Thyroid gland (tissue), 4 donors: ENCODE data around the gene PLEKHM2. TPM values are rescaled to one million over a fixed set of nuclear protein-coding genes. Genes with fewer than 3 reads are reported as not detected.
"Not testable (repeated sequence)": the region's sequence is repeated elsewhere in the genome, so short reads cannot be mapped to it uniquely, and the experiment has no call there.

Source experiments
- DNase-seq, 2 donors: peaks; one replicate each; pipeline ENCODE4 v3.0.0-alpha.2; 2019
- H3K27ac ChIP-seq, 3 donors: fragments of 200-600 bp; sonication (generic); 1 replicate in 2 of 3; 2 replicates in 1 of 3; pipeline ENCODE4 v1.5.1; 2016 to 2019; ENCODE audit warnings: mild to moderate bottlenecking in 1 of 3, moderate library complexity in 1 of 3
- H3K27me3 ChIP-seq: fragments of 200-600 bp; sonication (generic); one replicate; pipeline ENCODE4 v1.5.1; 2019
- H3K36me3 ChIP-seq, 2 donors: fragments of 200-600 bp; sonication (generic); one replicate each; pipeline ENCODE4 v1.5.1; 2016 to 2019
- H3K4me1 ChIP-seq, 2 donors: fragments of 200-600 bp; sonication (generic); one replicate each; pipeline ENCODE4 v1.5.1; 2017 to 2019
- H3K4me3 ChIP-seq, 3 donors: fragments of 200-600 bp; sonication (generic); replicated peaks in 1 of 3; 1 replicate in 2 of 3; 2 replicates in 1 of 3; pipeline ENCODE4 v1.5.1; 2016; ENCODE audit warnings: mild to moderate bottlenecking in 1 of 3
- H3K9me3 ChIP-seq: fragments of 200-600 bp; sonication (generic); one replicate; pipeline ENCODE4 v1.5.1; 2017
- POLR2A ChIP-seq, 2 donors: fragments of 450-650 bp; IDR thresholded peaks; one replicate each; pipeline ENCODE4 v1.6.1; 2017; ENCODE audit warnings: antibody characterized with exemption in 2 of 2, mild to moderate bottlenecking in 2 of 2, moderate library complexity in 1 of 2
- WGBS, 2 donors: methylation state at CpG; one replicate each; pipeline ENCODE4 v1.1.5; 2017; 5-methylcytosine and 5-hydroxymethylcytosine counted together
- intact Hi-C: fragments of 100-400 bp; cut with DNase I; formaldehyde crosslinking; loops from one replicate; pipeline ENCODE4 v1.15.1; 2023
- total RNA-seq, 4 donors: library from RNA; depleted of rRNA; stranded (reverse); fragments of >200 nt; gene quantifications; one replicate each; pipeline ENCODE4 v1.2.3, GENCODE V29; 2016
- TF ChIP-seq, protein P1 (sequence below), 6 experiments: fragments of 200-600 bp in 3 of 6; fragments of 450-650 bp in 3 of 6; sonication (generic) in 3 of 6; IDR thresholded peaks; one replicate each; pipeline ENCODE4 v1.5.1; 2016 to 2019; ENCODE audit warnings: antibody characterized with exemption in 6 of 6, mild to moderate bottlenecking in 2 of 6, inconsistent platforms in 1 of 6, moderate library complexity in 1 of 6

PLEKHM2 gene
- total RNA-seq, 4 donors from 2014 or later: 38.3 to 48.4 (median 39.4) TPM

DNA sequence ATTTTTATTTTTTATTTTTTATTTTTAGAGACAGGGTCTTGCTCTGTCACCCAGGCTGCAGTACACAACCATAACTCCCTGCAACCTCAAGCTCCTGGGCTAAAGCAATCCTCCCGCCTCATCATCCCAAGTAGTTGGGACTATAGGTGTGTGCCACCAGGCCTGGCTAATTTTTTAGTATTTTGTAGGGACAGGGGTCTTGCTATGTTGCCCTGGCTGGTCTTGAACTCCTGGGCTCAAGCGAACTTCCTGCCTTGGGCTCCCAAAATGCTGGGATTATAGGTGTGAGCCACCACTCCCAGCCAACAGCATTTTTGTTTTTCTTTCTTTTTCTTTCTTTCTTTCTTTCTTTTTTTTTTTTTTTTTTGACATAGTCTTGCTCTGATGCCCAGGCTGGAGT is 14.1 kb downstream of the PLEKHM2 start:
- H3K27me3 ChIP-seq: no peaks in the 10 kb centered on the region
- TF ChIP-seq POLR2A (IDR thresholded peaks at IDR 0.05): no peak
- TF ChIP-seq, protein P1, sequence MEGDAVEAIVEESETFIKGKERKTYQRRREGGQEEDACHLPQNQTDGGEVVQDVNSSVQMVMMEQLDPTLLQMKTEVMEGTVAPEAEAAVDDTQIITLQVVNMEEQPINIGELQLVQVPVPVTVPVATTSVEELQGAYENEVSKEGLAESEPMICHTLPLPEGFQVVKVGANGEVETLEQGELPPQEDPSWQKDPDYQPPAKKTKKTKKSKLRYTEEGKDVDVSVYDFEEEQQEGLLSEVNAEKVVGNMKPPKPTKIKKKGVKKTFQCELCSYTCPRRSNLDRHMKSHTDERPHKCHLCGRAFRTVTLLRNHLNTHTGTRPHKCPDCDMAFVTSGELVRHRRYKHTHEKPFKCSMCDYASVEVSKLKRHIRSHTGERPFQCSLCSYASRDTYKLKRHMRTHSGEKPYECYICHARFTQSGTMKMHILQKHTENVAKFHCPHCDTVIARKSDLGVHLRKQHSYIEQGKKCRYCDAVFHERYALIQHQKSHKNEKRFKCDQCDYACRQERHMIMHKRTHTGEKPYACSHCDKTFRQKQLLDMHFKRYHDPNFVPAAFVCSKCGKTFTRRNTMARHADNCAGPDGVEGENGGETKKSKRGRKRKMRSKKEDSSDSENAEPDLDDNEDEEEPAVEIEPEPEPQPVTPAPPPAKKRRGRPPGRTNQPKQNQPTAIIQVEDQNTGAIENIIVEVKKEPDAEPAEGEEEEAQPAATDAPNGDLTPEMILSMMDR (IDR thresholded peaks at IDR 0.05): no peak
- no peaks in the 10 kb centered on the region for H3K9me3 ChIP-seq
- H3K4me3 ChIP-seq: no peak overlapping the region
- H3K4me1 ChIP-seq: peaks cover 12 to 28% of the 10 kb centered on the region in 2 donors
- 97 to 98% methylated on average over 2 of the region's 2 CpGs for WGBS, 2 donors
- H3K36me3 ChIP-seq: no peaks in the 10 kb centered on the region
- no peak overlapping the region for H3K27ac ChIP-seq
- no peak for DNase-seq
- intact Hi-C loops: no loop called here

DNA sequence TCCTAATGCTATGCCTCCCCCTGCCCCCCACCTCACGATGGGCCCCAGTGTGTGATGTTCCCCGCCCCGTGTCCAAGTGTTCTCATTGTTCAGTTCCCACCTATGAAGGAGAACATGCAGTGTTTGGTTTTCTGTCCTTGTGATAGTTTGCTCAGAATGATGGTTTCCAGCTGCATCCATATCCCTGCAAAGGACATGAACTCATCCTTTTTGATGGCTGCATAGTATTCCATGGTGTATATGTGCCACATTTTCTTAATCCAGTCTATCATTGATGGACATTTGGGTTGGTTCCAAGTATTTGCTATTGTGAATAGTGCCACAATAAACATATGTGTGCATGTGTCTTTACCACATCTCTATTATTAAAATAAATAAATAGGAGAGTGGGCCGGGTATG is 15.2 kb downstream of the PLEKHM2 start:
- peaks cover 12 to 38% of the 10 kb centered on the region in 2 donors for H3K4me1 ChIP-seq
- intact Hi-C loops, H3K27me3 ChIP-seq, H3K4me3 ChIP-seq, H3K9me3 ChIP-seq, H3K36me3 ChIP-seq, H3K27ac ChIP-seq, DNase-seq: not testable (repeated sequence)
- 90 to 99% methylated on average over 4 of the region's 4 CpGs for whole genome bisulfite sequencing, 2 donors

DNA sequence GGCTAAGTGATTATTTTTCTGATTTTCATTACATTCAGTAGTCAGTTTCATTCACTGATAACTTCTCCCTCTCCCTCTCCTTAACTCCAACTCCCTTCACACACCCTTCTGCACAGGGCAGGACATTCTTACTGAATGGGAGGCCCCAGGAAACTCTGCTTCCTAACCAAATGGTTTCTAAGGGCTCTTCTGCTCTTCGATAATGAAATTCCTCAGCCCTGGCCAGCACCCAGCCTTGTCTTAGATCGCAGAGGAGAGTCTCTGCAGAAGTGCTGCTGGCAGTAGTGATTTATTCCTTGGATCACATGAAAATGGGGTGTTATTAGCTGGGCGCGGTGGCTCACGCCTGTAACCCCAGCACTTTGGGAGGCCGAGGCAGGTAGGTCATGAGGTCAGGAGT is 16.4 kb downstream of the PLEKHM2 start:
- no peaks in the 10 kb centered on the region for H3K9me3 ChIP-seq
- H3K36me3 ChIP-seq: no peaks in the 10 kb centered on the region
- TF ChIP-seq, protein P1 (IDR thresholded peaks at IDR 0.05): no peak
- no peak for TF ChIP-seq POLR2A (IDR thresholded peaks at IDR 0.05)
- no peak overlapping the region for H3K27ac ChIP-seq
- H3K27me3 ChIP-seq: no peaks in the 10 kb centered on the region
- DNase-seq: peak; percentile 66 to 72
- H3K4me3 ChIP-seq: no peak overlapping the region
- intact Hi-C loops: no loop called here
- H3K4me1 ChIP-seq: peaks cover 12 to 42% of the 10 kb centered on the region in 2 donors
- WGBS, 2 donors: 46 to 49% methylated on average over 6 of the region's 6 CpGs

DNA sequence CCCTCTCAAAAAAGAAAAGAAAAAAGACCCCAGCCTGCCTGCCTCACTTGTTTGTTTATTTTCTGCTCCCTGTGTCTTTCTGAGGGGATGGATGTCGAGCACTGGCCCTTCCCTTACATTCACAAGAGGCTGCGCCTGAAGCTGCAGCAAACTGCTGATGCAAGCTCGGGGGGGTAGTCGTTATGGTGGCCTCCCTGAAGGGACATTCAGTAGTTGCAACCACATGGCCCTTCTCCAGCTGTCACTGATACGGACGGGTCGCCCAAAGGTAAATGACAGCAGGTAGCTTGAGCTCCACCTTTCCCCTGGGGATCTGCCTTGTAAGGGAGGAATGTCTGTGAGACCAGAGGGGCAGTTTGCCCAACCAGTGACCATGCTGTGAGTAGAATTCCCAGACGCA is 17.7 kb downstream of the PLEKHM2 start:
- intact Hi-C loops: no loop called here
- H3K27me3 ChIP-seq: no peaks in the 10 kb centered on the region
- H3K4me3 ChIP-seq: no peak overlapping the region
- DNase-seq: no peak
- 93 to 95% methylated on average over 6 to 8 of the region's 8 CpGs for WGBS, 2 donors
- H3K27ac ChIP-seq: no peak overlapping the region
- no peaks in the 10 kb centered on the region for H3K36me3 ChIP-seq
- peaks cover 12 to 46% of the 10 kb centered on the region in 2 donors for H3K4me1 ChIP-seq
- TF ChIP-seq, protein P1 (IDR thresholded peaks at IDR 0.05): no peak
- TF ChIP-seq POLR2A (IDR thresholded peaks at IDR 0.05): no peak
- no peaks in the 10 kb centered on the region for H3K9me3 ChIP-seq

DNA sequence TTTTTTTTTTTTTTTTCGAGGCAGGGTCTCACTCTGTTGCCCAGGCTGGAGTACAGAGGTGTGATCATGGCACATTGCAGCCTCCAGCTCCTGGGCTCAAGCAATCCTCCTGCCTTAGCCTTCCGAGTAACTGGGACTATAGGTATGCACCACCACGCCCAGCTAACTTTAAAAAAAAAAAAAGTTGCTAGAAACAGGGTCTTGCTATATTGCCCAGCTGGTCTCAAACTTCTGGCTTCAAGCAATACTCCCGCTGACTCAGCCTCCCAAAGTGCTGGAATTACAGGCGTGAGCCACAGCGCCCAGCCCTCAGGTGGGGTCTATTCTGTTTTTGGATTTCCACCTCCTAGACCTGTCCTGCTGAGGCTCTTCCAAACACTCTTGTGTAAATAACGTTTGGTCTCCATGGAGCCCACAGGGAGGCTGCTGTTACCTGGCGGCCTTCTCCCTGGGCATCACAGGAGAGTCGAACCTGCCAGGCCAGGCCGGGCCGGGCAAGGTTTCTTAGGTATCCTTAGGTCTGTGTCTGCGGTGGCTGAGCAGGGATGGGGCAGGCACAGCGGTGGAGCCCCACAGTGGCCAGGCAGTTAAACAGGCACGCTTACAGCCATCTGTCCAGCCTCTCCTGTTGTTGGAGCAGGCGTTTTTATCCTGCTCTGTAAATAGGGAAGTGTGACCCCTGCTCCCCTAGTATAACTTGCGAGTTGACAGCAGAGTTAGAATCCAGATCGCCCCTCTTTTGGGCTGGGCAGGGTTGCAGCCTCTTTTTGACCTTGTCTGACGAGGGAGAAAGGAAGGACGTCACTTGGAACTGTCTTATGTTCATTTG is 18.8 kb downstream of the PLEKHM2 start:
- Histone ChIP-seq H3K4me3 (no peak overlapping the region), H3K9me3 (no peaks in the 10 kb centered on the region), H3K4me1 (peaks cover 12 to 46% of the 10 kb centered on the region in 2 donors), H3K36me3 (no peaks in the 10 kb centered on the region), H3K27ac (peak overlapping the region; percentile 50 to 80 (median 75)), H3K27me3 (no peaks in the 10 kb centered on the region)
- DNase-seq: no peak
- intact Hi-C loops: no loop called here
- TF ChIP-seq, protein P1 (IDR thresholded peaks at IDR 0.05): no peak
- TF ChIP-seq POLR2A (IDR thresholded peaks at IDR 0.05): no peak
- WGBS, 2 donors: 84 to 92% methylated on average over 16 to 19 of the region's 19 CpGs
